Breast epithelium (tissue), 3 donors: ENCODE results near the gene UNC119.

Source experiments
- POLR2A ChIP-seq: fragments of 450-650 bp; IDR thresholded peaks from one replicate; pipeline ENCODE4 v1.6.1; 2016; ENCODE audit warnings: antibody characterized with exemption, mild to moderate bottlenecking, moderate library complexity
- TF ChIP-seq, protein P1 (sequence below), 3 donors: fragments of 450-650 bp; IDR thresholded peaks; one replicate each; pipeline ENCODE4 v1.5.1; 2016 to 2017; ENCODE audit warnings: antibody characterized with exemption in 3 of 3, mild to moderate bottlenecking in 3 of 3, moderate library complexity in 3 of 3

DNA sequence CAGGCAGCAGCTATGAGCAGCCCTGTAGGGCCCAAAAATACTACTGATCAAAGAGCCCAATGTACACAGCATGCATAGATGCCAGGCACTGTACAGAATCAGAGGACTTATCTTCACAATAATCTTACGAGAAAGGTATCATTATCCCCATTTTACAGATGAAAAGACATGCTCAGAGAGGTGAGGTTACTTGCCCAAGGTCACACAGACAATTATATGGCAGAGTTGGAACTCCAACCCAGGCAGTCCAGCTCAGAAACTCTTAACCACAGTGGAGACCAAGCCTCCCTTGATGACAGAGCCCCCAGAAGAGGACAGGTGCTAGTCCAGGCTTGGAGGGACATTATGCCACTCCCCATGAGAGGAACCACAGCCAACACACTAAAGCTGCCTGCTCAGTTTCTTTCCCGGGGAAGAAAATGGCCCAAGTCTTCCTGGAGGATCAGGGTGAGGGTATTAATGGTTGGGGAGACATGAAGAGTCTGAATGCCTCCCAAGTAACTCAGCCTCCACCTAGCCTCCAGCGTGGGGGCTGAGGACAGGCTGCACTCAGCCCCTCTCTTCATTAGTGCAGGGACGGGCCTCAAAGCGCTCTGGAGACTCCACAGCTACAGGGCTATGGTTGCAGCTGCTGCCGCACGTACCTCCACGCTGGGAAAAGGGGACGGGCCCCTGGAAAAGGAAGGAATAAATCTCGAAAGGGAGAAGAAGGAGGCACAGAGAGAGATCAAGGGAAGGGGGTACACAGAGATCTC is 826 bp downstream of the UNC119 start:
- TF ChIP-seq, protein P1, sequence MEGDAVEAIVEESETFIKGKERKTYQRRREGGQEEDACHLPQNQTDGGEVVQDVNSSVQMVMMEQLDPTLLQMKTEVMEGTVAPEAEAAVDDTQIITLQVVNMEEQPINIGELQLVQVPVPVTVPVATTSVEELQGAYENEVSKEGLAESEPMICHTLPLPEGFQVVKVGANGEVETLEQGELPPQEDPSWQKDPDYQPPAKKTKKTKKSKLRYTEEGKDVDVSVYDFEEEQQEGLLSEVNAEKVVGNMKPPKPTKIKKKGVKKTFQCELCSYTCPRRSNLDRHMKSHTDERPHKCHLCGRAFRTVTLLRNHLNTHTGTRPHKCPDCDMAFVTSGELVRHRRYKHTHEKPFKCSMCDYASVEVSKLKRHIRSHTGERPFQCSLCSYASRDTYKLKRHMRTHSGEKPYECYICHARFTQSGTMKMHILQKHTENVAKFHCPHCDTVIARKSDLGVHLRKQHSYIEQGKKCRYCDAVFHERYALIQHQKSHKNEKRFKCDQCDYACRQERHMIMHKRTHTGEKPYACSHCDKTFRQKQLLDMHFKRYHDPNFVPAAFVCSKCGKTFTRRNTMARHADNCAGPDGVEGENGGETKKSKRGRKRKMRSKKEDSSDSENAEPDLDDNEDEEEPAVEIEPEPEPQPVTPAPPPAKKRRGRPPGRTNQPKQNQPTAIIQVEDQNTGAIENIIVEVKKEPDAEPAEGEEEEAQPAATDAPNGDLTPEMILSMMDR (IDR thresholded peaks at IDR 0.05): no peak
- no peak for TF ChIP-seq POLR2A
